Stomach smooth muscle (tissue), 2 donors: ENCODE data around the gene ZFAND6.
"Not testable (repeated sequence)": the region's sequence is repeated elsewhere in the genome, so short reads cannot be mapped to it uniquely, and the experiment has no call there.

ENCODE experiments used
- H3K27ac ChIP-seq: one replicate; pipeline ENCODE4 v1.7.0; 2013; ENCODE audit warnings: mild to moderate bottlenecking, low read length, inconsistent platforms
- H3K27me3 ChIP-seq, 2 donors: one replicate each; pipeline ENCODE4 v1.7.0; 2013; ENCODE audit warnings: low read length in 2 of 2; ENCODE audit not compliant: insufficient read depth in 2 of 2, control insufficient read depth in 1 of 2
- H3K36me3 ChIP-seq, 2 donors: one replicate each; pipeline ENCODE4 v1.7.0; 2013; ENCODE audit warnings: low read length in 2 of 2; ENCODE audit not compliant: control insufficient read depth in 2 of 2, insufficient read depth in 2 of 2
- H3K4me1 ChIP-seq: one replicate; pipeline ENCODE4 v1.7.0; 2013; ENCODE audit warnings: low read length; ENCODE audit not compliant: control insufficient read depth, insufficient read depth
- H3K4me3 ChIP-seq, 2 donors: one replicate each; pipeline ENCODE4 v1.7.0; 2013; ENCODE audit warnings: low read length in 2 of 2
- H3K9ac ChIP-seq, 2 donors: one replicate each; pipeline ENCODE4 v1.7.0; 2013; ENCODE audit warnings: low read length in 2 of 2, mild to moderate bottlenecking in 1 of 2
- H3K9me3 ChIP-seq, 2 donors: one replicate each; pipeline ENCODE4 v1.7.0; 2013; ENCODE audit warnings: low read length in 2 of 2; ENCODE audit not compliant: control insufficient read depth in 2 of 2
- donor health status: healthy.
- donor health status: Pancreatic carcinoma.

ZFAND6 gene

DNA sequence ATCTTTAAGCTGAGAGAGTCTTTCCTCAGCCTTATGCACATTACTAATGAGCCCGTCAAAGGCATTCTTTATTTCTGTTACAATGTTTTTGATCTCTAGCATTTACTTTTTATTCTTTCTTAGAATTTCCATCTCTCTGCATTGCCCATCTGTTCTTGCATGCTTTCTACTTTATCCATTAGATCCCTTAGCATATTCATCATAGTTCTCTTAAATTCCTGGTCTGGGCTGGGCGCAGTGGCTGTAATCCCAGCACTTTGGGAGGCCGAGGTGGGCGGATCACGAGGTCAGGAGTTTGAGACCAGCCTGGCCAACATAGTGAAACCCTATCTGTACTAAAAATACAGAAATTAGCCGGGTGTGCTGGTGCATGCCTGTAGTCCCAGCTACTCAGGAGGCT is 39.3 kb upstream of the ZFAND6 start:
- not testable (repeated sequence) for H3K36me3 ChIP-seq, H3K27me3 ChIP-seq

DNA sequence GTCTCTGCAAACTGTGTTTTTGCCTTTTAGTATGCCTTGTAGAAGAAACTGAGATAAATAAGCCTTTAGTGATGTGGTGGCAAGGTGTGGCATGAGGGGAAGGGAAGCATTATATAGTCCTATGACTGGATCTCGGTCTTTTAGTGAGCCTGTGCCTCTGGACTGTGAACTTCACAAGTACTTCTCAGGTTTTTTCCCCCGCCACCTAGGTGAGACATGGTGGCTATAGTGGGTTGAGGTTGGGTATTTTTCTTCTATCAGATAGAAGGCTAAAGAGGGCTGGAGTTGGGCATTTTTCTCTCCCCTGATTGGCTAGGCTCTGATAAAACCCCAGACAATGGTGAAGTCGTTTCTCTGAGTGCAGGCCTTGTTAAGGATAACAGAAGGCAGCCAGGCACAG is 38.7 kb upstream of the ZFAND6 start:
- H3K9me3 ChIP-seq = no peaks in the 10 kb centered on the region
- H3K9ac ChIP-seq = no peak overlapping the region
- no peak overlapping the region for H3K27ac ChIP-seq
- H3K4me1 ChIP-seq = no peaks in the 10 kb centered on the region
- H3K4me3 ChIP-seq = no peak overlapping the region
- no peaks in the 10 kb centered on the region for H3K36me3 ChIP-seq
- H3K27me3 ChIP-seq = peaks cover 0 to 2% of the 10 kb centered on the region in 2 donors

More for the DNA sequence above, 39.3 kb upstream of the ZFAND6 start:
- H3K9me3 ChIP-seq, H3K4me1 ChIP-seq, H3K9ac ChIP-seq, H3K27ac ChIP-seq, H3K4me3 ChIP-seq: not testable (repeated sequence)

DNA sequence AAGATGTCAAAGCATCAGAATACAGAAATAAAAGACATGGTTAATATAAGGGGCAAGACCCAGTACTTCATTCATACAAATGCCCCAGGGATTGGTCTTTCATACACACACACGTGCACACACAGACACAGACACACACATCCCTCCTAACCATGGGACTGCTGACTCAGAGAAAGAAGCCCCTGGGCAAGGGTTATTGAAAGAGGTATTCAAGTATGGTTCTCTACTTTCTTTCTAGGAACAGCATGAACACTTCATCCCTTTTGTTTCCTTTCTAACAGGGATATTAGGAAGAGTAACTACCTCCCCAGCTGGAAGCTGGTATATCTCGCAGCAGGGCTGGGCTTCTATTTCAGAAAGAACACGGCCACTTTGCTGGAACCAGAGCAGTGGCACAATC is 33.2 kb upstream of the ZFAND6 start:
- H3K9ac ChIP-seq = no peak overlapping the region
- H3K27me3 ChIP-seq = no peaks in the 10 kb centered on the region
- H3K36me3 ChIP-seq = no peaks in the 10 kb centered on the region
- H3K4me1 ChIP-seq = no peaks in the 10 kb centered on the region
- no peak overlapping the region for H3K4me3 ChIP-seq
- H3K9me3 ChIP-seq = no peaks in the 10 kb centered on the region
- no peak overlapping the region for H3K27ac ChIP-seq

DNA sequence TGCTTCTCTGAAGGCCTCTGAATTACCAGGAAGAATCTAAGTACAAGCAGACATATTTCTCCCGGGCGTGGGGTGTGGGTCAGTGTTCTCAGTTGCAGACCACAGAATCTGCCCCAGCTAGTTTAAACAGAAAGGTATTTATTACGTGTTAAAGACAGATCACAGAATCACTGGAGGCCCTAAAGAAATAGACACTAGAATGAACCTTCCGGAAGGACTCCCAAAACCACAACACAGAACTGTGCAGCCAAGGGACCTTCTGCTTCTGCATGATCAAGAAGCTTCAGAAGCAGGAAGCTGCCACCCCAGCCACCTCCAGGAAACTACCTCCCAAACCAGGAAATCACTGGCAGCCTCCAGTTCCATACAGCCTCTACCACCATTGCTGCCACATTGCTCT is 32.7 kb upstream of the ZFAND6 start:
- no peak overlapping the region for H3K4me3 ChIP-seq
- H3K36me3 ChIP-seq = no peaks in the 10 kb centered on the region
- H3K27ac ChIP-seq = no peak overlapping the region
- H3K27me3 ChIP-seq = no peaks in the 10 kb centered on the region
- no peaks in the 10 kb centered on the region for H3K4me1 ChIP-seq
- no peaks in the 10 kb centered on the region for H3K9me3 ChIP-seq
- H3K9ac ChIP-seq = no peak overlapping the region

DNA sequence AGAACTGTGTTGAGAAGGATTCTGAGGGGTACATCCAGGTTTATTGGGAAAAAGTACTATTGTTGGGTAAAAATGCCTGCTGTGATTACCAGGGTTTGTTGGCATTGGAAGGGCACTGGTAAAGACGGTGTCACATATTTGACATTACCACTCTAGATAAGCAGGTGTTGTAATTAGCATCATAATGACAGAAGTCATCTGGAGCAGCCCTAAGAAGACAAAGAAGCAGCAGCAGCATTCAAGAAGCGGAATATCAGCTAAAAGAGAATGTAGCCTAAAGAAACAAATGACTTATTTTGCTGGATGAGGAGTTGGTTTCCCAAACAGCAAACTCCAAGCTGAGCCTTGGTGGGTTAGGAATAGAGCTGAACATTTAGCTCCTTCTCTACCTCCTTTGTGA is 30.5 kb upstream of the ZFAND6 start:
- Histone ChIP-seq H3K36me3 (no peaks in the 10 kb centered on the region), H3K4me3 (no peak overlapping the region), H3K4me1 (no peaks in the 10 kb centered on the region), H3K27ac (no peak overlapping the region), H3K27me3 (no peaks in the 10 kb centered on the region), H3K9ac (no peak overlapping the region), H3K9me3 (no peaks in the 10 kb centered on the region)

DNA sequence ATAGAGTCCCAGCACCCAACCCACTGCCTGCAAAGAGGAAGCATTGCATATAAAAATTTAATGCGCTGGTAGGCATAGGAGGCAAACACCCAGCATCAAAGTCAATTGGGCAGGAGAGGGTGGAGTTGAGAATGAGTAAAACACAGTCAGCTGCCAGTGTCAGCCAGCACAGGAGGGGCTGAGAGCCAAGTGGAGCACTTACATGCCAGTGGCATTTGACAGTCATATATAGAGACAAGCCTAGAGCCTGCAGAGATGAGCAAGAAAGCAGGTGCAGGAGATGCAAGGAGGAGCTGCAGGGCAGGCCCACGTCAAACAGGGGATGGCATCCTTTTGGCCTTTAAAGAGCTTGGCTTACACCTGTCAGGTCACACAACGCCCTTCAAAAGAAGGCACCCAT is 27.6 kb upstream of the ZFAND6 start:
- Histone ChIP-seq H3K4me1 (no peaks in the 10 kb centered on the region), H3K4me3 (no peak overlapping the region), H3K27me3 (no peaks in the 10 kb centered on the region), H3K36me3 (no peaks in the 10 kb centered on the region), H3K9ac (no peak overlapping the region), H3K27ac (no peak overlapping the region), H3K9me3 (no peaks in the 10 kb centered on the region)

DNA sequence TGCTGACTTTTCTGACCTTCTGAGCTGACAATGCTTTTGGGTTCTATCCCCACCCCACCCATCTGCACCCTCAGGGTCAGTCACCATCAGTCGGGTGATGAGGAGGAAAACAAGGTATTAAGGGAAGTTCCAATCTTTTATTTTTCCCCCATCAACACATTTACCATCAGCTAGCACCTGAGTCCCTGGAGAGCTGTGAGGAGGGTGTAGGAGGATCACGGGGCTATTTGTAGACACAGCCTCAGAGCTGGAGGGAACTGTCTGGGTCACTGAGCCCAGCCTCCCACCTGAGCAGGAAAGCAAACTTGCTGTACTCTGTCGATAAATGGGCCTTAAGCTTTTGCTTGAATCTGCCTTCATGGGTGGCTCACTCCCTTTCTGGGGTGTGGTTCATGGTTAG is 24.8 kb upstream of the ZFAND6 start:
- H3K36me3 ChIP-seq = no peaks in the 10 kb centered on the region
- no peak overlapping the region for H3K4me3 ChIP-seq
- H3K9ac ChIP-seq = no peak overlapping the region
- H3K27me3 ChIP-seq = no peaks in the 10 kb centered on the region
- H3K27ac ChIP-seq = no peak overlapping the region
- H3K4me1 ChIP-seq = no peaks in the 10 kb centered on the region
- no peaks in the 10 kb centered on the region for H3K9me3 ChIP-seq

DNA sequence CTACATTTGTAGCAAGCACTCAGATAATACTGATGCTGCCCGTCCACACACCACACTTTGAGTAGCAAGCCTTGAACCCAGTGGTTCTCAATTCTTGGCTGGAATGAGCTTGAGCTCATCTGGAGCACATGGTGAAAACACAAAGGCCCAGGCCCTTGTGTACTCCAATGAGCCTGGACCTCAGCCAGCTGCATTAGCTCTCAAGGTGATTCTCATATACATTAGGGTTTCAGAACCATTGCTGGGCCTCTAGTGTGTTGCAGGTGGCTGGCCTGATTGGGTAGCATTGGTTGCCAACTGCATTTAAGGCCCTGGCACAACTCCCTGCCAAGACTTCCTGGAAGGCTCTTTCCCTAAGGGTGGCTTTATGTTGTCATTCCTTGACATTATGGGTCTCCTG is 23.4 kb upstream of the ZFAND6 start:
- H3K27ac ChIP-seq = no peak overlapping the region
- H3K36me3 ChIP-seq = no peaks in the 10 kb centered on the region
- H3K9ac ChIP-seq = no peak overlapping the region
- no peaks in the 10 kb centered on the region for H3K27me3 ChIP-seq
- no peaks in the 10 kb centered on the region for H3K9me3 ChIP-seq
- H3K4me1 ChIP-seq = no peaks in the 10 kb centered on the region
- H3K4me3 ChIP-seq = no peak overlapping the region

DNA sequence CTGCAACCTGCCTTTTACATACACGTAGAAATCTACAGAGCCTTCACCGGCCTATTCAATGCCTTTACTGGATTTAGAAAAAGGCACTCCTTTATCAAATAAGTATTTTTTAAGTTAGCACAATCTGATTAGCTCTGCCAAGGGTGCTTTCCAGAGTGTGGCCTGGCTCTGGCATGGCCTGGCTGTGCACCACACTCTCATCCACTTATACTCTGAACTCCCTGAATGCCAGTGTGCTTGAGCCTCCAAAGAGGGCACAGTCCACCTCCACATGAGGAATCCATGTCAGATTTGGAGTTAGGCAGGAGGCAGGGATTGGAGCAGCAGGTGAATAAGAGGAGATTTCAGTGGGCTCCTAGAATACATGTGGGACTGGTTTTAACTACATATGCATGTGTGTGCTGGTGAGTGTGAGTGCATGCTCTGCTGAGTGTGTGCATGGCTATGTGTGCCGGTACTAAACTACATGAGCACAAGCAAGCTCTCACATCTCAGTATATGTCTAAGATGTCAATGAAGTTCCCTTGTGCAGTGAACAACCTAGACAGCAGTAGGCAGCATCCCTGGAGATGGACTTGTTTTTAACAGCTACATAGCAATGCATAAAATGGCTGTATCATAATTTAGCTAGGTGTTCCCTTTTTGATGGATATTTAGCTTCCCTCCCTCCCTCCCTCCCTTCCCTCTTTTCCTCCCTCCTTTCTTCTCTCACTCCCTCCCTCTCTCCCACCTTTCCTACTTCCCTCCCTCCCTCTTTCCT is 17.8 kb upstream of the ZFAND6 start:
- H3K9me3 ChIP-seq = no peaks in the 10 kb centered on the region
- no peak overlapping the region for H3K4me3 ChIP-seq
- H3K27ac ChIP-seq = no peak overlapping the region
- H3K4me1 ChIP-seq = no peaks in the 10 kb centered on the region
- no peak overlapping the region for H3K9ac ChIP-seq
- no peaks in the 10 kb centered on the region for H3K27me3 ChIP-seq
- no peaks in the 10 kb centered on the region for H3K36me3 ChIP-seq

DNA sequence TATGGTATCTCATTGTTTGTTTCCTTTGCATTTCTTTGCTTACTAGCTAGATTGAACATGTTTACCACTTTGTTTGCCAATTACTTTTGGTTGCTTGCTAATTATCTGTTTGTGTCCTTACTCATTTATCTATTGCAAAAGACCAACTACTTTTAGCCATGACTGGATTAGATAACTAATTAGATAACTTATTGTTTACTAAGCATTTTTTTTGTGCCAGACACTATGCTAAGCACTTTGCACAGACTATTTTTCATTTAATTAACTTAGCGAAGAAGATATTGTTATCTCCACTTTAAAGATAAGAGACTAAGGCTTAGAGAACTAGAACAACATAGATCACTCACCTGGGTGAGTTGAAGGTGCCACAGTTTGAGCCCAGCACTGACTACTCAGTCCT is 16.9 kb upstream of the ZFAND6 start:
- H3K27me3 ChIP-seq = no peaks in the 10 kb centered on the region
- H3K27ac ChIP-seq = no peak overlapping the region
- no peak overlapping the region for H3K9ac ChIP-seq
- no peaks in the 10 kb centered on the region for H3K36me3 ChIP-seq
- no peak overlapping the region for H3K4me3 ChIP-seq
- H3K9me3 ChIP-seq = no peaks in the 10 kb centered on the region
- H3K4me1 ChIP-seq = no peaks in the 10 kb centered on the region

DNA sequence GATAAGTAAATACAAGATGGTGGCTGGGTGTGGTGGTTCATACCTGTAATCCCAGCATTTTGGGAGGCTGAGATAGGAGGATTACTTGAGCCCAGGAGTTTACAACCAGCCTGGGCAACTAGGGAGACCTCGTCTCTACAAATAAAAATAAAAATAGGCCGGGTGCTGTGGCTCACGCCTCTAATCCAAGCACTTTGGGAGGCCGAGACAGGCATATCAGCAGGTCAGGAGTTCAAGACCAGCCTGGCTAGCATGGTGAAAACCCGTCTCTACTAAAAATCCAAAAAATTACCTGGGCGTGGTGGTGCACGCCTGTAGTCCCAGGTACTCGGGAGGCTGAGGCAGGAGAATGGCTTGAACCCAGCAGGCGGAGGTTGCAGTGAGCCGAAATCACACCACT is 14.3 kb upstream of the ZFAND6 start:
- H3K9ac ChIP-seq, H3K27ac ChIP-seq, H3K27me3 ChIP-seq, H3K9me3 ChIP-seq, H3K36me3 ChIP-seq, H3K4me1 ChIP-seq, H3K4me3 ChIP-seq: not testable (repeated sequence)
